Activated B cell treated with CpG ODN at 0.5 μM for 24 hours (primary cell): ENCODE measurements around the gene KDM5B. TPM values are rescaled to one million over a fixed set of nuclear protein-coding genes. Genes with fewer than 3 reads are reported as not detected.

ENCODE experiments used
- ATAC-seq: fragments of 200-7000 bp; cut with Tn5 transposase; one replicate; pipeline ENCODE4 v1.10.0; 2021; ENCODE audit warnings: low read depth, mild to moderate bottlenecking, moderate library complexity
- CTCF ChIA-PET: fragments of 350-600 bp; sonication (Branson Sonifier 250); formaldehyde crosslinking; loops from one replicate; lab custom pipeline; 2021; ENCODE audit warnings: antibody characterized with exemption; lab: Charles Lee
- POLR2A ChIA-PET: fragments of 350-600 bp; sonication (Branson Sonifier 250); formaldehyde crosslinking; loops from one replicate; lab custom pipeline; 2021; ENCODE audit warnings: antibody characterized with exemption; lab: Charles Lee
- DNase-seq: peaks from one replicate; pipeline ENCODE4 v3.0.0; 2022
- H3K27ac Mint-ChIP-seq: one replicate; pipeline ENCODE4 v1.8.0; 2020; ENCODE audit warnings: mixed read lengths
- H3K27me3 Mint-ChIP-seq: one replicate; pipeline ENCODE4 v1.8.0; 2021; ENCODE audit warnings: mixed read lengths
- H3K36me3 Mint-ChIP-seq: one replicate; pipeline ENCODE4 v1.8.0; 2021; ENCODE audit warnings: low read depth, mixed read lengths
- H3K4me1 Mint-ChIP-seq: one replicate; pipeline ENCODE4 v1.8.0; 2021; ENCODE audit warnings: mixed read lengths
- H3K4me3 Mint-ChIP-seq: one replicate; pipeline ENCODE4 v1.8.0; 2020; ENCODE audit warnings: mild to moderate bottlenecking, mixed read lengths
- H3K9me3 Mint-ChIP-seq: one replicate; pipeline ENCODE4 v1.8.0; 2020; ENCODE audit warnings: mixed read lengths
- CTCF ChIP-seq: fragments of 200-600 bp; IDR thresholded peaks from one replicate; pipeline ENCODE4 v1.8.0; 2022; ENCODE audit warnings: antibody characterized with exemption, mild to moderate bottlenecking
- intact Hi-C: fragments of 100-400 bp; cut with micrococcal nuclease; formaldehyde crosslinking; loops from one replicate; pipeline ENCODE4 v1.15.1; 2024
- total RNA-seq: library from RNA; stranded (reverse); gene quantifications from 2 replicates; pipeline ENCODE4 v1.2.3, GENCODE V29; 2022

KDM5B gene
- total RNA-seq, 1 donor from 2014 or later: 43.5 TPM

- intact Hi-C loops: no loop called here
- ChIA-PET CTCF (no interaction called here), POLR2A (no interaction called here)
- Mint-ChIP-seq H3K27ac (no peak overlapping the region), H3K27me3 (peaks cover 45% of the 10 kb centered on the region), H3K4me1 (no peaks in the 10 kb centered on the region), H3K4me3 (no peak overlapping the region), H3K36me3 (no peaks in the 10 kb centered on the region), H3K9me3 (no peaks in the 10 kb centered on the region)
- no peak for ATAC-seq
- DNase-seq: no peak
- no peak for TF ChIP-seq CTCF
These were observed 106.1 kb downstream of the KDM5B start for GRCh38 chr1:202702088-202702487.

- Mint-ChIP-seq H3K27me3 (peaks cover 43% of the 10 kb centered on the region), H3K27ac (no peak overlapping the region), H3K36me3 (no peaks in the 10 kb centered on the region), H3K4me3 (no peak overlapping the region), H3K4me1 (no peaks in the 10 kb centered on the region), H3K9me3 (no peaks in the 10 kb centered on the region)
- no peak for ATAC-seq
- intact Hi-C loops: no loop called here
- CTCF ChIA-PET: no interaction called here
- POLR2A ChIA-PET: no interaction called here
- no peak for DNase-seq
- TF ChIP-seq CTCF: no peak
These were observed 107.0 kb downstream of the KDM5B start for GRCh38 chr1:202701200-202701599.

- CTCF ChIA-PET: no interaction called here
- H3K4me1 Mint-ChIP-seq: no peaks in the 10 kb centered on the region
- intact Hi-C loops: no loop called here
- H3K27ac Mint-ChIP-seq: no peak overlapping the region
- DNase-seq (no peak), ATAC-seq (no peak)
- H3K4me3 Mint-ChIP-seq: no peak overlapping the region
- no peak for TF ChIP-seq CTCF
- POLR2A ChIA-PET: no interaction called here
- peaks cover 44% of the 10 kb centered on the region for H3K27me3 Mint-ChIP-seq
- H3K36me3 Mint-ChIP-seq: no peaks in the 10 kb centered on the region
- no peaks in the 10 kb centered on the region for H3K9me3 Mint-ChIP-seq
These were observed 108.2 kb downstream of the KDM5B start for GRCh38 chr1:202700061-202700460.

- H3K36me3 Mint-ChIP-seq: no peaks in the 10 kb centered on the region
- ATAC-seq: no peak
- H3K9me3 Mint-ChIP-seq: peaks cover 3% of the 10 kb centered on the region
- ChIA-PET POLR2A (no interaction called here), CTCF (no interaction called here)
- H3K27me3 Mint-ChIP-seq: peaks cover 44% of the 10 kb centered on the region
- TF ChIP-seq CTCF: no peak
- no peaks in the 10 kb centered on the region for H3K4me1 Mint-ChIP-seq
- H3K27ac Mint-ChIP-seq: no peak overlapping the region
- DNase-seq: no peak
- intact Hi-C loops: no loop called here
- no peak overlapping the region for H3K4me3 Mint-ChIP-seq
These were observed 109.9 kb downstream of the KDM5B start for GRCh38 chr1:202698276-202698675.

- ATAC-seq (no peak), DNase-seq (no peak)
- Mint-ChIP-seq H3K27me3 (peaks cover 47% of the 10 kb centered on the region), H3K9me3 (peaks cover 4% of the 10 kb centered on the region), H3K4me1 (no peaks in the 10 kb centered on the region), H3K27ac (no peak overlapping the region), H3K36me3 (no peaks in the 10 kb centered on the region), H3K4me3 (no peak overlapping the region)
- intact Hi-C loops: no loop called here
- no peak for TF ChIP-seq CTCF
- ChIA-PET POLR2A (no interaction called here), CTCF (no interaction called here)
These were observed 111.2 kb downstream of the KDM5B start for GRCh38 chr1:202697038-202697437.
